ENCODE measurements around the gene CASP8.
A peak's percentile ranks its signal among the peaks of the same experiment; 100 is the strongest.
"Not testable (repeated sequence)": the region's sequence is repeated elsewhere in the genome, so short reads cannot be mapped to it uniquely, and the experiment has no call there.

The CASP8 gene

DNA sequence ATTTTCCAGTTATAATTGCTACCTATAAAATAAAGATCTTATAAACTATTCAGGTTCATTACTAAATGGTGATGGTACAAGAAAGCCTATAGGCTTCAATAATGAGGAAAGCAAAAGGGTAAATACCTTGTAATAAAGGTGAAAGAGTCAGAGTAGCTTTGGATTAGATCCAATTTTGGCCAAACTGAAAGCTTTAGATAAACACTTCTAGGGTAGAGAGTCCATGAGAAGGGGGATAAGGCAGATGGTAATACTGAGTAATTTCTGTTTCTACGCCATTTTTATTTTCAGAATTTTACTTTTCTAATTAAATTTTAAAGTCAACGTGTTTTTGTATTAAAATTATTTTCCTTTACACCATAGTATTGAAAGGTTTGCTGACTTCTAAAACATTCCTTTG, 9.4 kb downstream of the CASP8 start:
- no peak for DNase-seq (ENCODE audit: low spot score)
- FAIRE-seq = no peak

DNA sequence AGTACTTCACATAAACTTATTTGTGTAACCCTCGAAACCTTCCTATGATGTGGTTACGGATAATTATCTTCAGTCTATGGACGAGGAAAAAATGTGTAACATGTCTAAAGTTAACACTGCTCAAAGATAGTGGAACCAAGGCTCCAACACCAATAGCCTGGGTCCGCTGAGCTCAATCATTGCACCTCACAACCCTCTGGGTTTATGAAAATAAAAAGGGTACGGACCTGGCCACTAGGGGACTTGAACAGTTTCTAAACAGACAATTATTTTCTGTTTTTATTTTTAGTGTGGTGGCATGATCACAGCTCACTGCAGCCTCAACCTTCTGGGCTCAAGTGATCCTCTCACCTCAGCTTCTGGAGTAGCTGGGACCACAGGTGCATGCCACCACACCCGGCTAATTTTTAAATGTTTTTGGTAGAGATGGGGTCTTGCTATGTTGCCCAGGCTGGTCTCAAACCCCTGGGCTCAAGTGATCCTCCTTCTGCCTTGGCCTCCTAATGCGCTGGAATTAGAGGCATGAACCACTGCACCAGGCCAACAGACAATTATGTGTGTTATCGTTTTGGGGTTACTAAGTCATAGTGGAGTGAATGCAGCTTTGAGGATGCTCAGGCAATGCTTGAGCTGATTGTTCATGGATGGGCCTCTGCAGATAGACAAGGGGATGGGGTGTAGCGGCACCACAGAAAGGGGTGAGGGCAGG, 10.1 kb downstream of the CASP8 start:
- DNase-seq (ENCODE audit: low spot score) (no peak), FAIRE-seq (no peak)

DNA sequence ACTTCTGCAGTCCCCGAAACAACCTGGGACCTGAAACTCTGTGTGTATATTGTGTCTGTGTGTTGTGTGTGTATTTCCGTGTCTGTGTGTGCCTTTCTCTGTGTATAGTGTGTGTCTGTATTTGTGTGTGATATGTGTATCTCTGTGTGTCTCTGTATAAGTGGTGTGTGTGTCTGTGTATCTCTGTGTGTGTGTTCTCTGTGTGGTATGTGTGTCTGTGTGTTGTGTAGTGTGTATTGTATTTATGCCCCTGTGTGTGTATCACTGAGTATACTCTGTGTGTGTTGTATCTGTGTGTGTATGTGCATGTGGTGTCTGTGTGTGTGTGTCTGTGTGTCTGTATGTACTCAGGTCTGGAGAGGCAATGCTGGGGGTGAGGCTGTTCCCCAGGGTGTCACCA, 11.6 kb downstream of the CASP8 start:
- DNase-seq (ENCODE audit: low spot score) = no peak
- peak; percentile 87 for FAIRE-seq

GRCh38 chr2:201273330-201273983, 13.1 kb downstream of the CASP8 start:
- FAIRE-seq = no peak
- DNase-seq (ENCODE audit: low spot score) = no peak

GRCh38 chr2:201275069-201275468, 14.7 kb downstream of the CASP8 start:
- FAIRE-seq = no peak
- DNase-seq (ENCODE audit: low spot score) = no peak

DNA sequence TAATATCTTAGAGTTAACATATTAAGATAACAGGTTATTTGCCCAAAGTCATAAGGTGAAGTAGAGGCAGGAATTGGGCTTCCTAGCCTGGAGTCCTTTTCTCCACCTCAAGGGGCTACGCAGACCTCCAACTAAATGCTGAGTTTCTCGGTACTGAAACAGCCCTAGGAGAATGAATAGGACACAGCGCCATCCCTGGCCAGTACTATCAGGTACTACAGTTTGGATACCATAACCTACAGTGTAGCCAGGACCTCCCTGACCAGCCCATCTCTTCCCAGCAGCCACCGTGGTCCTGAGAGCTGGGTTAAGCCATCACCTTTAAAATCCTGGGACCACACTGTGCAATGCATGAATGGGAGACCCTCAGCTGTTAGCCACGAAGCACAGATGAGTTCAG, 15.7 kb downstream of the CASP8 start:
- FAIRE-seq (no peak), DNase-seq (ENCODE audit: low spot score) (no peak)

GRCh38 chr2:201276511-201276910, 16.2 kb downstream of the CASP8 start:
- DNase-seq (ENCODE audit: low spot score) = no peak
- no peak for FAIRE-seq

DNA sequence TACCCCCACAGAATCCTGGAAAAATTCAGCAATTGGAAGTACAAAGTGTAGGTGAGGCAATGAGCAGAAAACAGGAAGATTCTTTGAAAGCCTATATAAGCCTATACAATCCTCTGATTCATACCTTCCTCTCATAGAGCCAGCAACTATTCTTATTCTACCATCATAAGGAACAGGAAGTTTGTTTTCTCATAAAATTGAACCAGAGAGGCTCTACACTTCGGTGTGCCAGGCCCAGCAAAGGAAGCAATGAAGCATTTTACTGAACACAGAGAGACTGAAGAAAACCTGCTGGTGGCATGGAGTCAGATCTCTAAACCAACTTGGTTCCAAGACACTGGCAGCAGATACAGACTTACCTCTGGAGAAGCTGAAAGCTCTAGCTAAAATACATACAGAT, 18.7 kb downstream of the CASP8 start:
- no peak for FAIRE-seq

DNA sequence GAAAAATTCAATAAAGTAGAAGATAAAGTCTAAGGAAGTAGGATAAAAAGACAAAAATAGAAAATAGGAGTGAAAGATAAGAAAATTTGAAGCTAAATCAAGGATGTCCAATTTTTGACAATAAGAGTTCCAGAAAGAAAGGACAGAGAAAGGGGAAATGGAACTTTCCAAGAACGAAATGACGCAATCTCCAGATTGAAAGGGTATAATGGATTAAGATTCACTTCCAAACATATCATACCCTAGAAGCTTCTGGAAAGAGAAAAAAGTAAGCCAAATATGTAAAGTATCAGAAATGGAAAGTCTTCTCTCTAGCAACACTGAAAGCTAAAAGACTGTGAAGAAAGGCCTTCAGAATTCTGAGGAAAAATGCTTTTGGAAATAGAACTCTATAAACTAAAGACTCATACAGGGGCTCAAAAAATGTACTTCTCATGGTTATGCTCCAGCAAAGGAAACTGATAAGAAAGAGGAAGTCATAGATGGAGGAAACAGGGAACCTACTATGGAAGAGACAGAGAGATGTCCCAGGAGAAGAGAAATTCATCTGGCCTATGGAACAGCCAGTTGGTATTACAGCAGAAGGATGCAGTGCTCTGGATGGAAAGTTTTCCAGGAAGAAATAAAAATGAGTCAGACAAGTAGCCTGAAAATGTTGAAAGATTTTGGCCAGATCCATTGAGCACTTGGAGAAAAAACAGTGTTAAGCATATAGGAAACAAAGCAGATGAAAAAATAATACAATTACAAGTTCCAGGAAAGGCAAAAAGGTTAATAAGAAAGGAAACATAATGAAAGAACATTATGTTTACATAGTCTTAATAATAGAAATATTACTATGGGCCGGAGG, 20.1 kb downstream of the CASP8 start:
- DNase-seq (ENCODE audit: low spot score) (no peak), FAIRE-seq (no peak)

More for the DNA sequence above, 18.7 kb downstream of the CASP8 start:
- no peak for DNase-seq (ENCODE audit: low spot score)

DNA sequence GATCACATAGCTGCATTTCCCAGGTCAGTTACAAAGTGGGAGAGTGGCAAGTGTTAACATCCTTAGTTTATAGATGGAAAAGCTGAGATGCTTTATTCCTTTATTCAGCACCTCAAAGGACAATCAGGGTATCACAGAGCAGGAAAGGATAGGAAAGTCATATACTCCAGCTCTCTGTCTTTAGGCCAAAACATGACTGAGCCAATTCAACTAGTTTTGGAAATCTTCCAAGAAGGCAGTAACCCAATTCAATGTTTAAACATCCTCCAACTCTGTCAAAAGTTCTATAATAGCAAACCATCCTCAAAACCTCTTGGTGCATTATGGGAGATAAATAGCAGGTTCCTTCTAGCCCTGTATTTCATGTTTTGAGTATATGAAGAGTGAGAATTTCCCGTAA, 25.2 kb downstream of the CASP8 start:
- no peak for FAIRE-seq
- no peak for DNase-seq (ENCODE audit: low spot score)

DNA sequence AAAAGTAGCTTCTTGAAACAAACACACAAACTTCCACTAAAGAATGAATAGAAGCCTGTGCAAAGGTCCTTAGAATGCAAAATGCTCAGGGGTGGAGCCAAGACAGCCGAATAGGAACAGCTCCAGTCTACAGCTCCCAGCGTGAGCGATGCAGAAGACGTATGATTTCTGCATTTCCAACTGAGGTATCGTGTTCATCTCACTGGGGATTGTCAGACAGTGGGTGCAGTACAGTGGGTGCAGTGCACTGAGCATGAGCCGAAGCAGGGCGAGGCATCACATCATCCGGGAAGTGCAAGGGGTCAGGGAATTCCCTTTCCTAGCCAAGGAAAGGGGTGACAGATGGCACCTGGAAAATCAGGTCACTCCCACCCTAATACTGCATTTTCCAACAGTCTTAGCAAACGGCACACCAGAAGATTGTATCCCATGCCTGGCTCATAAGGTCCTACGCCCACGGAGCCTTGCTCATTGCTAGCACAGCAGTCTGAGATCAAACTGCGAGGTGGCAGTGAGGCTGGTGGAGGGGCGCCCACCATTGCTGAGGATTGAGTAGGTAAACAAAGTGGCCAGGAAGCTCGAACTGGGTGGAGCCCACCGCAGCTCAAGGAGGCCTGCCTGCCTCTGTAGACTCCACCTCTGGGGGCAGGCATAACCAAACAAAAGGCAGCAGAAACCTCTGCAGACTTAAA, 30.3 kb downstream of the CASP8 start:
- FAIRE-seq; DNase-seq (ENCODE audit: low spot score): not testable (repeated sequence)

GRCh38 chr2:201298462-201299052, 38.2 kb downstream of the CASP8 start:
- FAIRE-seq = no peak
- DNase-seq (ENCODE audit: low spot score) = no peak

DNA sequence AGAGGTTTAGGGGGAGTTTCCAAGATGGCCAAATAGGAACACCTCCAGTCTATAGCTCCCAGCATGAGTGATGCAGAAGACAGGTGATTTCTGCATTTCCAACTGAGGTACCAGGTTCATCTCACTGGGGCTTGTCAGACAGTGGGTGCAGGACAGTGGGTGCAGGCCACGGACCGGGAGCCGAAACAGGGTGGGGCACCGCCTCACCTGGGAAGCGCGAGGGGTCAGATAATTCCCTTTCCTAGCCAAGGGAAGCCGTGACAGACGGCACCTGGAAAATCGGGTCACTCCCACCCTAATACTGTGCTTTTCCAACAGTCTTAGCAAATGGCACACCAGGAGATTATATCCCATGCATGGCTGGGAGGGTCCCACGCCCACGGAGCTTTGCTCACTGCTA, 39.6 kb downstream of the CASP8 start:
- DNase-seq (ENCODE audit: low spot score); FAIRE-seq: not testable (repeated sequence)

DNA sequence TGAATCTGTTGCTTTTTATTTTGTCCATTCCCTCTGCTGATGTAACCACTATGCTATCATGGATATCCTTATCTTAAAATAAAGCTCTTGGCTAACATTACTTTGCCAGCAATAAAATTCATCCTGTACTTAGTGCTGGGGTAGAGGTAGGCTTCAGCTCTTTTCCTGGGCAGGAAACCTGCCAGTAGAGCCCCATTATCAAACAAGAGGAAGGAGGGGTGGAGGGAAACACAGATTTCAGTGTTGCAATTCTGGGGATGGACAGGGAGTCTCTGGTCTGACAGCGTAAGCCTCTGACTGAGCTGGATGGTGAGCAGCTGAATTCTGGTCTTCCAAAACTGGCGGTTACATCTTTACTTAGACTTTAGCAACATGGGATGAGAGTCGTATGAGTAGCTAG, 47.5 kb downstream of the CASP8 start:
- DNase-seq (ENCODE audit: low spot score) = no peak
- FAIRE-seq = no peak

GRCh38 chr2:201308914-201309313, 48.6 kb downstream of the CASP8 start:
- FAIRE-seq = no peak
- no peak for DNase-seq (ENCODE audit: low spot score)

DNA sequence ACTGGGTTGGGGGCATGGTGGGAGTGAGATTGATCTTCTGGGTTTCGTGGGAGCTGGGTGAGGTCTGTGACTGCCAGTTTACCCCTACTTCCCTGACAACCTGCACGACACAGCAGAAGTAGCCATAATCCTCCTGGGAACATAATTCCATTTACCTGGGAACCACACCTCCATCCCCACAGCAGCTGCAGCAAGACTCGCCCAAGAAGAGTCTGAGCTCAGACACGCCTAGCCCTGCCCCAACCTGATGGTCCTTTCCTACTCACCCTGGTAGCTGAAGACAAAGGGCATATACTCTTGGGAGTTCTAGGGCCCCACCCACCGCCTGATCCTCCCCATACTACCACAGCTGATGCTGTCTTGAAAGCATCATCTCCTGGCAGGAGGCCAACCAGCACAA, 53.0 kb downstream of the CASP8 start:
- DNase-seq (ENCODE audit: low spot score) = no peak
- FAIRE-seq = no peak

DNA sequence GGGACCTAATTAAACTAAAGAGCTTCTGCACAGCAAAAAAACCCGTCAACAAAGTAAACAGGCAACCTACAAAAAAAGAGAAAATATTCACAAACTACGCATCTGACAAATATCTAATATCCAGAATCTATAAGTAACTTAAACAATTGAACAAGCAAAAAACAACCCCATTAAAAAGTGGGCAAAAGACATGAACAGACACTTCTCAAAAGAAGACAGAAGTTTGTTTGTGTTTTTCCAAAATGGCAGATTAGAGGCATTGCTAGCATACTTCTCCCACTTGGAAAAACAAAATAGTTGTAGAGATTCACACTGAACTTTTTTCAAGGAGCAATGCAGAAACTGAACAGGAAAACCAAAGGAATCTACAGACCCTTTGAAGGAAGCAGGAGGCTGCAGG, 59.2 kb downstream of the CASP8 start:
- DNase-seq (ENCODE audit: low spot score) = no peak
- no peak for FAIRE-seq

- no peak for FAIRE-seq
- no peak for DNase-seq (ENCODE audit: low spot score)
Measured at GRCh38 chr2:201320257-201320656, 59.9 kb downstream of the CASP8 start.

GRCh38 chr2:201320701-201321100, 60.4 kb downstream of the CASP8 start:
- no peak for FAIRE-seq
- no peak for DNase-seq (ENCODE audit: low spot score)

GRCh38 chr2:201322772-201323171, 62.4 kb downstream of the CASP8 start:
- DNase-seq (ENCODE audit: low spot score) (no peak), FAIRE-seq (no peak)

GRCh38 chr2:201327678-201328077, 67.3 kb downstream of the CASP8 start:
- no peak for FAIRE-seq
- DNase-seq (ENCODE audit: low spot score) = no peak
